GM19193 (cell line): Measurements from ENCODE around the gene ANKRD53.

Source experiments
- POLR2A ChIP-seq: IDR thresholded peaks from 4 replicates; pipeline ENCODE4 v1.6.1; 2011; ENCODE audit not compliant: insufficient read depth, insufficient read length; ENCODE audit errors: extremely low read depth

Gene ANKRD53

DNA sequence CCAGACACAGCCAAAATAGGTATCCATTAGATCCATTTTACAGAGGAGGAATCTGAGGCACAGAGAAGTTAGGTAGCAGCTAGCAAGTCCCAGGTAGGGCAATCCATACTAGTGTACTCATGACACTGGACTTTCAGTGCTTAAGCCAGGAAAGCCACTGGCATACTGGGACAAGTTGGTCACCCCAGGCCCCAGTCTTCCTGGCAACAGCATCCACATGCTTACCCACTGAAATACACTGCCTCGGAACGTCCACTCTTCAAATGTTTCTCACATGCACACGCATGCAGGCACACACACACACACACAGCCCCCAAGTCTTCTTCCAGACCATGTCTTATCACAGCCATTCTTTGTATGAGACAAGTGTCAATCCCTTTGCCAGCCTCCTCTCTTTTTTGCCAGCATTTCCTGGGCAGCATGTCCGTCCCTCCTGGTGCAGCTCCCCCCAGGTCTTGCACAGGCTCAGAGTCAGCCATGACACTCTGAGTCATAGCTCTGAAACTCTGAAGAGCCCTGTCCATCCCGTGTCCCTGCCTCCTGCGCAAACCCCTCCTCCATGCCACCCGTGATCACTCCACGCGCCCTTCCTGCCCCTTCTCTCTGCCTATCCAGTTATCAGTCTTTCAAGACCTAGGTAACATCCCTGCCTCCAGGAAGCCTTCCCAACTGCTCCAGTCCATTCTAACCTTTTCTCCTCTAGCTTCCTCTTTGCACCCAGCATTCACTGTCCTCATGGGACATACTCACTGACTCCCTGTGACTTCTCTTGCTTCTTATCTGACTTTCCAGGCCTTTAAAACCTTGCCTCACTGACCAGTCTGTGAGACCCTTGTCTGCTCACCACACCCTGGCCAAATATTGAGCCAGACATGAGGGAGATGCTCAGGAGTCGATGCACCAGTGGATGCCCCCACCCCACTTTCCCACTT lies 27.1 kb downstream of the ANKRD53 start:
- TF ChIP-seq POLR2A = no peak

DNA sequence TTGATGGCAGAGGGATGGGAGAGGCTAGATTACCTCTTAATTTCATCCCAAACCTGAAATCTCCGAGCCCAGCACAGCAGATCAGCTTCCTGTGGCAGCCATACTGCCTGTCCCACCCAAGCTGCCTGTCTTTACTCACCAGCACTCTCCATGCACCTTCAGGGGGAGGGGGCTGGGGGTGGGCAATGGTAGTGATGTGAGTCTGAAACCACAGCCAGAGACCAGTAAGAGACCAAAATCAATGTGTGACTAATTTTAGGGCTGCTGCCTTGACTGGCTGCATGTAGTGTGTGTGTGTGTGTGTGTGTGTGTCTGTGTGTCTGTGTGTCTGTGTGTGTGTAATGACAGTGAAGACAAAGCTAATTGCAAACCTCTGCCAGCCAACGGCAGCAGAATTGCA lies 27.9 kb downstream of the ANKRD53 start:
- TF ChIP-seq POLR2A = no peak

DNA sequence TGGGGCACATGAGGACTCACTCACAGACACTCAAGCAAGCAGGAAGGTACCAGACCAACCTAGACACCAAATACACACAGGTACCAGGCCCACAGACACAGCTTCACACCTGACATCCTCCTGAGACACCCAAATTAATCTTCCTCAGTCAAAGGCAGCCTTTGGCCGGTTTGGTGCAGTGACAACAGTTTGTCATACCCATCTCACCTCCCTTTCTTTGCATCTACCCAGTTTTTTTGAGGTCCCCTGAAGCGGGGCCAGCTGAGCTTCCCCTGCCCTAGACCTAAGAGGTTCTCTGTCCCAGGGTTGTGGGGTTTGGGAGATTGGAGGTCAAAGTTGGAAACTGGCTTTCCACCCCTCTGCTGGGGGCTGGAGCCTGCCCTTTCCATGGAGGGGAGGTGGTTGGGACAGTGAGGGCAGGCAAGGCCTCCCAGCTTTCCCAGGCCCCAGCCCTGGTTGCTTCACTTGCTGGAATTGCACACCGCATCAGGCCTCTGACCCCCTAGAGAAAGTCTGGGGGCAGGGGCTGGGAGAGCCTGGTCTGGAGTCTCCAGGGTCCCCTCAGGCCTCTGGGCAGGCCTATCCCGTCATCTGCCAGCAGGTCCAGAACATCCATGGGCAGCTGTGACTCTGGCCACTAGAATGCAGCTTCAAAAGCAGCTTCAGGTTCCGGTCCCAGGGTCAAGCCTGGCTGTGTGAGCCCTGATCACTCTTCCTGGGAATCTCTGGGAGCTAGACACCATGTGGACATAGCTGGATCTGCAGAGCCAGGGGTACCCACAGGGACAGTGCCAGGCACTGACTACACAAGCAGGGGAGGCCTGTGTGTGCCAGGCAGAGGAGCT lies 28.7 kb downstream of the ANKRD53 start:
- no peak for TF ChIP-seq POLR2A

DNA sequence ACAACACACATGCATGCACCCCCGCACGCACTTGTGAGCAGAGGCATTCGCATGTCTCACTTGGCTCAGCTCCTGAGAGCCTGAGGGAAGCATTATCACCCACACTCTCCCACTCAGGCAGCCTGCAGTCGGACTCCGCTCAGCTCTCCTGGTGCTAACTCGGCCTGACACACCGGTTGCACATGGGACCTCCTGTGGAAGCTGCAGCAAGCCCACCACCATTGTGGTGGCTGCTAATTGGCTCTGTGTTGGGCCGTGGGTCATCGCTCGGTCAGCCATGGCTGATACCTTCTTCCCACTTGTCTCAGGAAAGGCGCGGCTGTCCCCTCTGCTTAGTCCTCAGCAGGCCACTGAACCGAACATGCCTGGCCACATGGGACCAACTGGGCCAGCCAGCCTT lies 29.9 kb downstream of the ANKRD53 start:
- TF ChIP-seq POLR2A = no peak

DNA sequence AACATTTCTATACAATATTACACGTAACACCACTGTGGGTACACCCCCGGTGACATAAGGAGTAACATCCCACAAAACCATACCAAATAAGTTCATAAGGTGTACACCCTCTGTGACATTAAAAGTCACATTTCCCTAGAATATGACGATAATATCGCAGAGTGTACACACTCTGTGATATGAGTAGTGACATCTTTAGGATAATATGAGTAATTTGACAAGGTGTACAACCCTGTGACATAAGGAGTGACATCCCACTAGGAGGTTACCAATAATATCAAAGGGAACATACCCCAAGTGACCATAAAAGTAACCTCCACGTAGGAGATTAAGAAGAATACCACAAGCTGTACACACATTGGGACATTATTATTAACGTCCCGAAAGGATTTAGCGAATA lies 40.2 kb downstream of the ANKRD53 start:
- TF ChIP-seq POLR2A = no peak
